Measurements from ENCODE around the gene ANKRD52.
"Not testable (repeated sequence)": the region's sequence is repeated elsewhere in the genome, so short reads cannot be mapped to it uniquely, and the experiment has no call there.

Gene ANKRD52

DNA sequence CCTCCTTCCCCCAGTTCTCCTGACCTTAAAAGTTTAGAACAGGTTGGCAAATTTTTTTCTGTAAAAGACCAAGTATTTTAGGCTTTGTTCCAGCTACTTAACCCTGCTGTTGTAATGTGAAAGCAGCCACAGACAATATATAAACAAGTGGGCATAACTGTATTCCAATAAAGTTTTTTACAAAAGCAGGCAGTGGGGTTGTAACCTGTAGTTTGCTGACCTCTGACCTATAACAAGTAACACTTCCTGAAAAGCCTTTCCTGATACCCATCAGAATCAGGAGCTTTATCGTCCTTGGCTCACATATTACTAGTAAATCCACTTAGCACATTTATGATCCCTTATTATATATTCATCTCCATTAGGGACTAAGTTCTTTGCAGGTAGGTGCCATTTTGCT lies 55.8 kb downstream of the ANKRD52 start:
- Histone ChIP-seq H3K27me3 (replicated peaks; ENCODE audit: control insufficient read depth, insufficient read depth, low read length, poor library complexity, severe bottlenecking) (no peaks in the 10 kb centered on the region), H3K4me3 (ENCODE audit: insufficient read depth, low read depth, low read length, poor library complexity, severe bottlenecking) (no peak overlapping the region), H3K27ac (ENCODE audit: insufficient read depth, low read length, poor library complexity, severe bottlenecking) (no peak overlapping the region), H3K36me3 (ENCODE audit: control insufficient read depth, insufficient read depth, low read length) (peaks cover 22% of the 10 kb centered on the region), H3K9me3 (ENCODE audit: control insufficient read depth, low read length) (no peaks in the 10 kb centered on the region), H3K4me1 (ENCODE audit: control insufficient read depth, insufficient read depth, low read length, poor library complexity, severe bottlenecking) (no peaks in the 10 kb centered on the region)
- DNase-seq, result no peak

DNA sequence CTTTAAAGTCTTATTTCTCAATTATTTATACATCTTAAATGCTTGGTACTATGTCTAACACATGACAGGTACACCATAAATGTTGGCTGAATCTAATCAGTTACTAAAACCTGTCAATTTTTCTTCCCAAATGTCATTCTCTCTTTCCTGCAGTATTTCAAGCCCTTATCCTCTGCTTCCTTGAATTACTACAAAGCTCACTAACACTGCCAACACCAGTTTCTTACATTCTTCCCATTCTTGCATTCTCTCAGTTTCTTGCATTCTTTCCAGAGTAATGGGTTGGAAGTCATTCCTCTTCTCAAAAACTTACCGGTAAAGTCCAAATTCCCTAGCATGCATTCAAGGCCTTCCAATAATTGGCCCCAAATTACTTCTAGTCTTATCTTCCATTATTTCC lies 59.3 kb downstream of the ANKRD52 start:
- H3K27ac ChIP-seq (ENCODE audit: insufficient read depth, low read length, poor library complexity, severe bottlenecking), result no peak overlapping the region
- DNase-seq, result no peak
- H3K9me3 ChIP-seq (ENCODE audit: control insufficient read depth, low read length), result no peaks in the 10 kb centered on the region
- H3K36me3 ChIP-seq (ENCODE audit: control insufficient read depth, insufficient read depth, low read length), result no peaks in the 10 kb centered on the region
- no peaks in the 10 kb centered on the region for H3K27me3 ChIP-seq (replicated peaks; ENCODE audit: control insufficient read depth, insufficient read depth, low read length, poor library complexity, severe bottlenecking)
- no peaks in the 10 kb centered on the region for H3K4me1 ChIP-seq (ENCODE audit: control insufficient read depth, insufficient read depth, low read length, poor library complexity, severe bottlenecking)
- H3K4me3 ChIP-seq (ENCODE audit: insufficient read depth, low read depth, low read length, poor library complexity, severe bottlenecking), result no peak overlapping the region

DNA sequence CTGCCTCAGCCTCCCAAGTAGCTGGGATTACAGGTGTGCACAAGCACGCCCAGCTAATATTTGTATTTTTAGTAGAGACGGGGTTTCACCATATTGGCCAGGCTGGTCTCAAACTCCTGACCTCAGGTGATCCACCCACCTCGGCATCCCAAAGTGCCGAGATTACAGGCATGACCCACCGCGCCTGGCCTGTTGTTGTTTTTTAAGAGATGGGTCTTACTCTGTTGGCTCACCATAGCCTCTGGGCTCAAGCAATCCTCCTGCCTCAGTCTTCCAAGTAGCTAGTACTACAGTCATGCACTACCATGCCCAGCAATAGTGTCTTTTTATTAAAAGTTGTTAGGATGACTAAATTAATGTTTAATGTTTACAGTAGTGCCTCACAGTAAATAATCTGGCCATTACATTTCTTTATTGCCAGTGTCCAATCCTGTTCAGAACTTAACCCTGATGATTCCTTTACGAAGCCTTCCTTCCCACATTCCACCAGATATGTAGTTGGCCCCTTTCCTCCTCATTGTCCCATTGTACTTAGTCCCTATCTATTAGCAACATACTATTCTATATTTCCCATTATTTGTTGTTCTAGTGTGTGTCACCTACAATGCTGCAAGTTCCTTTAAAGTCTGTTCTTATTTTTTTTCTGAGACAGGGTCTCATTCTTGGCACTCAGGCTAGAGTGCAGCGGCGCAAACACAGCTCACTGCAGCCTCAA lies 60.1 kb downstream of the ANKRD52 start:
- DNase-seq, result no peak
- H3K4me3 ChIP-seq (ENCODE audit: insufficient read depth, low read depth, low read length, poor library complexity, severe bottlenecking), result no peak overlapping the region
- no peaks in the 10 kb centered on the region for H3K9me3 ChIP-seq (ENCODE audit: control insufficient read depth, low read length)
- no peaks in the 10 kb centered on the region for H3K4me1 ChIP-seq (ENCODE audit: control insufficient read depth, insufficient read depth, low read length, poor library complexity, severe bottlenecking)
- H3K27me3 ChIP-seq (replicated peaks; ENCODE audit: control insufficient read depth, insufficient read depth, low read length, poor library complexity, severe bottlenecking), result no peaks in the 10 kb centered on the region
- H3K36me3 ChIP-seq (ENCODE audit: control insufficient read depth, insufficient read depth, low read length), result no peaks in the 10 kb centered on the region
- H3K27ac ChIP-seq (ENCODE audit: insufficient read depth, low read length, poor library complexity, severe bottlenecking), result no peak overlapping the region

DNA sequence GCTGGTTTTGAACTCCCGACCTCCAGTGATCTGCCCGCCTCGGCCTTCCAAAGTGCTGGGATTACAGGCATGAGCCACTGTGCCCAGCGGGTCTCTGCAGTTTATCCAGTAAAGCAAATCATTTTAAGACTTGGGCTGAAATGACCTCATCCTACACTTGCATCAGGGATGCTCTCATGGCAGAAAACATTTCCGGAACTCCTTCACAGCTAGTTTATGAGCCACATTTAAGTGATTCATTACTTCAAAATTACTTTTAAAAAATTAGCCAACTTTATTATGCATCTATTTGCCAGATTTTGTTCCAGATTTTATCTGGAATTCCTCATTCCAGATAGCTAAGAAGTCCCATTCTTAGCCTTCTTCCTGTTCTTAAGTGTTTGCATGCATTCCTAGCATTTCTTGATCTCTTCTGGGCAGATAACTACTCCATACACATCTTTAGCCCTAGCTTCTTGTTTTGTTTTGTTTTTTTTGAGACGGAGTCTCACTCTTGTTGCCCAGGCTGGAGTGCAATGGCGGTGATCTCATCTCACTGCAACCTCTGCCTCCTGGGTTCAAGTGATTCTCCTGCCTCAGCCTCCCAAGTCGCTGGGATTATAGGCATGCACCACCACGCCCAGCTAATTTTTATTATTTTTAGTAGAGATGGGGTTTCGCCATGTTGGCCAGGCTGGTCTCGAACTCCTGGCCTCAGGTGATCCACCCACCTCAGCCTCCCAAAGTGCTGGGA lies 61.2 kb downstream of the ANKRD52 start:
- DNase-seq; H3K27me3 ChIP-seq (replicated peaks; ENCODE audit: control insufficient read depth, insufficient read depth, low read length, poor library complexity, severe bottlenecking); H3K27ac ChIP-seq (ENCODE audit: insufficient read depth, low read length, poor library complexity, severe bottlenecking); H3K9me3 ChIP-seq (ENCODE audit: control insufficient read depth, low read length); H3K36me3 ChIP-seq (ENCODE audit: control insufficient read depth, insufficient read depth, low read length); H3K4me3 ChIP-seq (ENCODE audit: insufficient read depth, low read depth, low read length, poor library complexity, severe bottlenecking); H3K4me1 ChIP-seq (ENCODE audit: control insufficient read depth, insufficient read depth, low read length, poor library complexity, severe bottlenecking): not testable (repeated sequence)

DNA sequence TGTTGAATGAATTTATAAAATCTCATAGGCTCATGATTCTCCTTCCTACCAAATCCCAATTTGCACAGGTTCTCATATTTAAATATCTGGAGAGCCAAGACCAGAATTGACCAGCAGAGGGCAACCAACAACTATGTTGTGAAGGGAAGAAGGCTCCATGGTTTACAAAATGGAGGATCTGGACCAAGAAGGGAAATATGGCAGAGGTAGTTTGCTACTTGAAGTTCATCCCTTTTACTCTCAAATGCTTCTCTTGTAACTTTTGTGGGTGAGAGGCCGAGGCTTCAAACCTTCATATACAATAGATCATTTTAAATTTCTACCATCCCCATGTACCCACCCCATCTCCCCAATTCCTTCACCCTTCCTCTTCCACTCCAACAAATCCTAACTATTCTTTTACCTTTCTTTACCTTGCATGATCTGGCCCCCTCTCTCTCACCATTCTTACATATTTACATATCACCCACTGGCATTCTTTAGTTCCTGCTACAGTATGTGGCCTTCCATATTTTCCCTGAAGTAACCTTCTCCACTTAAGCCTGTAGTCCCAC lies 65.1 kb downstream of the ANKRD52 start:
- Histone ChIP-seq H3K9me3 (ENCODE audit: control insufficient read depth, low read length) (no peaks in the 10 kb centered on the region), H3K27me3 (replicated peaks; ENCODE audit: control insufficient read depth, insufficient read depth, low read length, poor library complexity, severe bottlenecking) (no peaks in the 10 kb centered on the region), H3K4me1 (ENCODE audit: control insufficient read depth, insufficient read depth, low read length, poor library complexity, severe bottlenecking) (peaks cover 7% of the 10 kb centered on the region), H3K27ac (ENCODE audit: insufficient read depth, low read length, poor library complexity, severe bottlenecking) (no peak overlapping the region), H3K36me3 (ENCODE audit: control insufficient read depth, insufficient read depth, low read length) (no peaks in the 10 kb centered on the region), H3K4me3 (ENCODE audit: insufficient read depth, low read depth, low read length, poor library complexity, severe bottlenecking) (no peak overlapping the region)
- peak; percentile 35 to 69 (median 36) for DNase-seq

DNA sequence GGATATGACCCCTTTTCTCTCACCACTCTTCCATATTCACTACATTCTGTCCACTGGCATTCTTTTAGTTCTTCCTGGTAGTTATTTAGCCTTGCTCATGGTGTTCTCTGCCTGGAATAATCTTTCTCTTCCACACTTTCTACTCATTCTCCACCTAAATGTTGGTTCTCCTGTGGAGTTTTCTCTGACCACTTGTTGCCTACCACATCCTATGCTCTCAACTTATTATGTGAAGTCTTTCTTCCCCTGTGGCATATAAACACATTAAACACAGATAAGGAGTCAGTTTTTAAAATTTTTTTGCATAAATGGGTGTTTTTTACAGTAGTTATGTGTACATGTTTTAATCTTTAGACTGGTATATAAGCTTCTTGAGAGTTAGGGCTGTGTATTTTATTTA lies 65.6 kb downstream of the ANKRD52 start:
- Histone ChIP-seq H3K4me1 (ENCODE audit: control insufficient read depth, insufficient read depth, low read length, poor library complexity, severe bottlenecking) (peaks cover 13% of the 10 kb centered on the region), H3K27me3 (replicated peaks; ENCODE audit: control insufficient read depth, insufficient read depth, low read length, poor library complexity, severe bottlenecking) (no peaks in the 10 kb centered on the region), H3K36me3 (ENCODE audit: control insufficient read depth, insufficient read depth, low read length) (no peaks in the 10 kb centered on the region), H3K27ac (ENCODE audit: insufficient read depth, low read length, poor library complexity, severe bottlenecking) (no peak overlapping the region), H3K4me3 (ENCODE audit: insufficient read depth, low read depth, low read length, poor library complexity, severe bottlenecking) (no peak overlapping the region), H3K9me3 (ENCODE audit: control insufficient read depth, low read length) (no peaks in the 10 kb centered on the region)
- no peak for DNase-seq

DNA sequence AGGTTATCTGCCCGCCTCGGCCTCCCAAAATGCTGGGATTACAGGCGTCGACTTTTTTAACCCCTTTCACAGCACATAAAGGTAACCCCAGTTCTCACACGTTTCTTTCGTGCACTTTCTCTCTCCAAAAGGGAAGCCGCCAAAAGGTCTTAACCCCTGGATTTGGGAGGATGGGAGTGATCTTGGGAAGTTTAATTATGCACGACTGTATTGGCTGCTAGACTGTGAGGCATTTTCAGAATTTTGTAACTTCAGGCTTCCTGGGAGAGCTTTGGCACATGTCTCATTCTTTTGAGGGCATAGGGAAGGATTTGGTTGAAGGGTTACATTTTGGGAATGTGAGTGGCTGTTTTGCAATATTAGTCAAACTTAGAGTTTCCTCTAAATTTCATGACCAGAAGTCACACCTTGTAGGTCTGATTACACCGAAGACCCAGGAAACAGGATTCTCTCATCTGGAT lies 67.5 kb downstream of the ANKRD52 start:
- Histone ChIP-seq H3K4me3 (ENCODE audit: insufficient read depth, low read depth, low read length, poor library complexity, severe bottlenecking) (peak overlapping the region; percentile 71), H3K4me1 (ENCODE audit: control insufficient read depth, insufficient read depth, low read length, poor library complexity, severe bottlenecking) (peaks cover 15% of the 10 kb centered on the region), H3K27ac (ENCODE audit: insufficient read depth, low read length, poor library complexity, severe bottlenecking) (peak overlapping the region; percentile 85), H3K9me3 (ENCODE audit: control insufficient read depth, low read length) (no peaks in the 10 kb centered on the region), H3K27me3 (replicated peaks; ENCODE audit: control insufficient read depth, insufficient read depth, low read length, poor library complexity, severe bottlenecking) (no peaks in the 10 kb centered on the region), H3K36me3 (ENCODE audit: control insufficient read depth, insufficient read depth, low read length) (no peaks in the 10 kb centered on the region)
- DNase-seq, result no peak

DNA sequence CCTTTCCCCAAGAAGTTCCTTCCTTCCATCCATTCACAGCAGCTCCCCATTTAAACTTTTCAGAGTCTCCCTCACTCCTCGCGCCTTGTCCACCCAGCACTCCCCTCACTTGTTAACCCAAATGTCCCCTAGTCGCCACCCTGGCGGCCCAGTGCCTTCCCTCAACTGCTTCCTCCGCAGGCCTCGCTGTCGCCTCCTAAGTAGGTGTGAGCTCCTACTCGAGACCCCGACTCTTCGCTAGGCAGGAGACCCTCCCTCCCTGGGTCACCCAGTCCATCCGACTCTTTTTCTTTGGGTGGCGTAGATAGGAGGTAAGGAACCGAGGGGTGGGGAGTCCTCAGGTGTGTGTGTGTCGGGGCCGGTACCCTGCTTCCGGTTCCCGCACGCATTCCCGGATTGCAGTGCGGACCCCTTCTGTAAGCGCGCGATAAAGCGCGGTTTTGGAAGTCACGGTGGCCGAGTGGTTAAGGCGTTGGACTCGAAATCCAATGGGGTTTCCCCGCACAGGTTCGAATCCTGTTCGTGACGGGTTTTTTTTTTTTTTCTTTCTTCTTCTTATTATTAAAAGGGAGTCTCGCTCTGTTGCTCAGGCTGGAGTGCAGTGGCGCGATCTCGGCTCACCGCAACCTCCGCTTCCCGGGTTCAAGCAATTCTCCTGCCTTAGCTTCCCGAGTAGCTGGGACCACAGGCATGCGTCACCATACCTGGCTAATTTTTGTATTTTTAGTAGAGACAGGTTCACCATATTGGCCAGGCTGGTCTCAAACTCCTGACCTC lies 68.1 kb downstream of the ANKRD52 start:
- peak; percentile 56 to 59 (median 59) for DNase-seq
- Histone ChIP-seq H3K4me1 (ENCODE audit: control insufficient read depth, insufficient read depth, low read length, poor library complexity, severe bottlenecking) (peaks cover 15% of the 10 kb centered on the region), H3K27ac (ENCODE audit: insufficient read depth, low read length, poor library complexity, severe bottlenecking) (peak overlapping the region; percentile 85), H3K27me3 (replicated peaks; ENCODE audit: control insufficient read depth, insufficient read depth, low read length, poor library complexity, severe bottlenecking) (no peaks in the 10 kb centered on the region), H3K9me3 (ENCODE audit: control insufficient read depth, low read length) (no peaks in the 10 kb centered on the region), H3K36me3 (ENCODE audit: control insufficient read depth, insufficient read depth, low read length) (no peaks in the 10 kb centered on the region), H3K4me3 (ENCODE audit: insufficient read depth, low read depth, low read length, poor library complexity, severe bottlenecking) (peak overlapping the region; percentile 71)

DNA sequence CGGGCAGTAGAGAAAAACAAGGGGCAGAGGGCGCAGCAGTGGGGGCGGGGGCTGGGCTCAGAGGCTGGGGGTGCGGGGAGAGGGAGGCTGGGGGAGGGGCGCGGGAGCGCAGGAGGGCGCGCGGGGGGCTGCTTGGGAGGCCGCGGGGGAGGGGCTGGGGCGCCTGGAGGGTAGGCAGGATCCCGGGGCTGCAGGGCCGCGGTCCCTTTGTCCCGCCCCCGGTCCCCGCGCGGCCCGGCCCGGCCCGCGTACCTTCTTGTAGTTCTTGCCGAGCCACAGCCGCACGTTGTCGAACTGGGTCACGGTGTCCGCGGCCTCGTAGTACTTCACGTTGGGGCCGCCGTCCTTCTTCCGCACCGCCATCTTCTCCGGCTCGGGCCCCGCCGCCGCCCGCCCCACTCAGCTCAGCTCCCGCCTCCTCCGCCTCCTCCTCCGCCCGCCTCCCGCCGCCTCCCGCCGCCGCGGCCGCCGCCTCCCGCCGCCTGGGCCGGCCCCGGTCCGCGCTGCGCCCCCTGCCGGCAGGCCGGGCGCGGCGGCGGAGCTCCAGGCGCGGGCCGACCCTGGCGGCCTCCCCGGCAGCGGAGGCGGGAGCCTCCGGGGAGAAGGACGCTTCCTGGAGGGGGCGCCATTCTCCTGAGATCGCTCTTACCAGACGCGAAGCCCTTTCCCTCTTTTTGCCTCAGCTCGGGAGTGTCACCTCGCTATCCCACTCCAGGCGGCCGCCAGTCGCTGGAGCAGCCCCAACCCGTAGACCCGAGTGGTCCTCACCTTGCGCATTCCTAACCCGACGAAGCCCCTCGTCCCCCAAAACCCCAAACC lies 68.9 kb downstream of the ANKRD52 start, which contains the start of gene SMARCC2:
TSS of gene SMARCC2 (minus strand) at position 385 of the 819 bp plus-strand sequence. CDS start at position 363, 22 bp downstream.
- Histone ChIP-seq H3K27ac (ENCODE audit: insufficient read depth, low read length, poor library complexity, severe bottlenecking) (peak within 1 kb of the TSS; percentile 85), H3K27me3 (replicated peaks; ENCODE audit: control insufficient read depth, insufficient read depth, low read length, poor library complexity, severe bottlenecking) (no peaks in the 10 kb centered on the region), H3K4me3 (ENCODE audit: insufficient read depth, low read depth, low read length, poor library complexity, severe bottlenecking) (peak within 1 kb of the TSS; percentile 74), H3K36me3 (ENCODE audit: control insufficient read depth, insufficient read depth, low read length) (peaks cover 6% of the 10 kb centered on the region), H3K4me1 (ENCODE audit: control insufficient read depth, insufficient read depth, low read length, poor library complexity, severe bottlenecking) (peaks cover 15% of the 10 kb centered on the region), H3K9me3 (ENCODE audit: control insufficient read depth, low read length) (no peaks in the 10 kb centered on the region)
- DNase-seq, result peak; percentile 74 to 82 (median 78)
